ENCODE measurements around the gene JPT2. TPM values are rescaled to one million over a fixed set of nuclear protein-coding genes. Genes with fewer than 3 reads are reported as not detected.

The JPT2 gene
- total and polyA plus RNA-seq, 2 experiments from 2014 or later = 43.8 to 139 TPM

GRCh38 chr16:1726661-1727502, 48.8 kb downstream of the JPT2 start:
- H3K4me1 ChIP-seq (ENCODE audit: insufficient read depth) = no peaks in the 10 kb centered on the region
- no peak overlapping the region; the same call in 1 of the 2 replicates for H3K27ac Mint-ChIP-seq
- peaks cover 2% of the 10 kb centered on the region for H3K27me3 Mint-ChIP-seq (ENCODE audit: insufficient read depth, low read depth, poor library complexity)
- no peak overlapping the region for H3K27ac ChIP-seq (ENCODE audit: low read depth)
- H3K36me3 ChIP-seq (ENCODE audit: insufficient read depth) = no peaks in the 10 kb centered on the region; the same call in 1 of the 2 replicates
- H3K79me2 ChIP-seq (replicated peaks; ENCODE audit: insufficient read depth) = no peaks in the 10 kb centered on the region
- no peaks in the 10 kb centered on the region; the same call in 2 of the 3 replicates for H3K4me1 Mint-ChIP-seq
- ATAC-seq (no peak), DNase-seq (ENCODE audit: low spot score) (no peak)
- no peaks in the 10 kb centered on the region for H3K27me3 ChIP-seq (ENCODE audit: insufficient read depth)
- no peak overlapping the region for H2AFZ ChIP-seq
- H4K20me1 ChIP-seq (replicated peaks; ENCODE audit: insufficient read depth) = peaks cover 3% of the 10 kb centered on the region; the same call in 1 of the 2 replicates
- no peaks in the 10 kb centered on the region for H3K9me2 ChIP-seq (ENCODE audit: insufficient read depth)
- H3K4me3 Mint-ChIP-seq = no peak overlapping the region; the same call in 2 of the 3 replicates
- no peaks in the 10 kb centered on the region for H3F3A ChIP-seq (replicated peaks; ENCODE audit: low read depth)
- no peak overlapping the region for H3K4me3 ChIP-seq
- TF ChIP-seq EZH2 (IDR thresholded peaks at IDR 0.05; ENCODE audit: low read depth, unreplicated experiment) (no peak), CTCF (conservative IDR thresholded peaks at IDR 0.05; ENCODE audit: low read depth in 2 of 2) (no peak), ZNF462 (CRISPR knock-in tag; IDR thresholded peaks at IDR 0.05) (no peak), POLR2AphosphoS5 (IDR thresholded peaks at IDR 0.05; ENCODE audit: low read depth) (no peak), EZH2phosphoT487 (IDR thresholded peaks at IDR 0.05; ENCODE audit: unreplicated experiment) (no peak), JUNB (IDR thresholded peaks at IDR 0.05; ENCODE audit: unreplicated experiment) (no peak), REST (IDR thresholded peaks at IDR 0.05; ENCODE audit: unreplicated experiment) (no peak), ZNF114 (CRISPR knock-in tag; IDR thresholded peaks at IDR 0.05) (no peak), ETS1 (IDR thresholded peaks at IDR 0.05) (no peak), CREB1 (CRISPR knock-in tag; IDR thresholded peaks at IDR 0.05; ENCODE audit: low read depth) (no peak), NANOG (IDR thresholded peaks at IDR 0.05; ENCODE audit: borderline replicate concordance) (no peak), ZNF331 (CRISPR knock-in tag; IDR thresholded peaks at IDR 0.05; ENCODE audit: low read depth) (no peak), STAT1 (IDR thresholded peaks at IDR 0.05; ENCODE audit: unreplicated experiment) (no peak)
- no peak overlapping the region for H3K4me2 ChIP-seq
- peaks cover 14% of the 10 kb centered on the region; the same call in 2 of the 3 replicates for H3K36me3 Mint-ChIP-seq (ENCODE audit: low read depth)
- no peaks in the 10 kb centered on the region for H3K9me3 Mint-ChIP-seq
